ENCODE data around the gene LGALS4. TPM values are rescaled to one million over a fixed set of nuclear protein-coding genes. Genes with fewer than 3 reads are reported as not detected.

LGALS4 gene
- total and polyA plus RNA-seq, 9 of the 15 experiments (the other 6 are each of a cell fraction or from before 2014, with no cell fraction given) = 0.08 to 1.1 (median 0.30) TPM; not detected in 3

DNA sequence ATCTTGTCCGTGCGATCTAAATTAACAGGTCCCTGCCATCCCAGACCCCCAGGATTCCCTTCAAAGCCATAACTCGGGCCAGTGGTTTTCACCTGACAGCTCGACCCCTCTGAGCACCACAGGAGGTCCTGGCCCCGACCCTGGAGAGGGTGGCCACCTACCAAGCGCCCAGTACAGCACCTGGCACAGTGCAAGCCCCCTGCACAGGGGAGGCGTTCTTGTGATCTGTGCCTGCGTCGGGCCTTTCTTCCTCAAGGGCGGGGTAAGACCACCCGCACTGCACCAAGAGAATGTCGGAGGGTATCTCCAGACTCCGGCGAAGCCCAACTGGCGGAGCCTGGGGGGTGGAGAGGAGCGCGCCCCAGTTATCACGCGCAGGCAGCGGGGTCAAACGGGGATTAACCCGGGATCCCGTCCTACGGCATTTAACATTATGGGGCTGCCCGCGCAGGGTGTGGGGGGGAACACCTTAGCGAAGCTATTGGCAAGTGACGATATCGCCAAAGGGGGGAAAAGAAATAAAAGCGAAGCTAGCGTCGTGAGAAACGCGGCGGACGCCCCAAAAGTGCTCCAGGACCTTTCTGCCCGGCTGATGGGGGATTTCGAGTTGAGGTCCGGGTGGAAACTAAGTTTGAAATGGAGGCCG lies 38.4 kb upstream of the LGALS4 start (continued):
- TF ChIP-seq, protein P1, sequence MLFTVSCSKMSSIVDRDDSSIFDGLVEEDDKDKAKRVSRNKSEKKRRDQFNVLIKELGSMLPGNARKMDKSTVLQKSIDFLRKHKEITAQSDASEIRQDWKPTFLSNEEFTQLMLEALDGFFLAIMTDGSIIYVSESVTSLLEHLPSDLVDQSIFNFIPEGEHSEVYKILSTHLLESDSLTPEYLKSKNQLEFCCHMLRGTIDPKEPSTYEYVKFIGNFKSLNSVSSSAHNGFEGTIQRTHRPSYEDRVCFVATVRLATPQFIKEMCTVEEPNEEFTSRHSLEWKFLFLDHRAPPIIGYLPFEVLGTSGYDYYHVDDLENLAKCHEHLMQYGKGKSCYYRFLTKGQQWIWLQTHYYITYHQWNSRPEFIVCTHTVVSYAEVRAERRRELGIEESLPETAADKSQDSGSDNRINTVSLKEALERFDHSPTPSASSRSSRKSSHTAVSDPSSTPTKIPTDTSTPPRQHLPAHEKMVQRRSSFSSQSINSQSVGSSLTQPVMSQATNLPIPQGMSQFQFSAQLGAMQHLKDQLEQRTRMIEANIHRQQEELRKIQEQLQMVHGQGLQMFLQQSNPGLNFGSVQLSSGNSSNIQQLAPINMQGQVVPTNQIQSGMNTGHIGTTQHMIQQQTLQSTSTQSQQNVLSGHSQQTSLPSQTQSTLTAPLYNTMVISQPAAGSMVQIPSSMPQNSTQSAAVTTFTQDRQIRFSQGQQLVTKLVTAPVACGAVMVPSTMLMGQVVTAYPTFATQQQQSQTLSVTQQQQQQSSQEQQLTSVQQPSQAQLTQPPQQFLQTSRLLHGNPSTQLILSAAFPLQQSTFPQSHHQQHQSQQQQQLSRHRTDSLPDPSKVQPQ (CRISPR knock-in tag; IDR thresholded peaks at IDR 0.05; ENCODE audit: borderline replicate concordance) = no peak
- TF ChIP-seq BACH1 (tag; IDR thresholded peaks at IDR 0.05) (no peak), KLF1 (tag; IDR thresholded peaks at IDR 0.05) (no peak), TCF3 (CRISPR knock-in tag; IDR thresholded peaks at IDR 0.05) (peak; percentile 37), POLR2G (IDR thresholded peaks at IDR 0.05; ENCODE audit: low read depth, low read length) (peak; percentile 3; the same call in 1 of the 2 replicates), NFATC3 (IDR thresholded peaks at IDR 0.05) (no peak), PCBP1 (IDR thresholded peaks at IDR 0.05; ENCODE audit: low read depth, low read length, poor library complexity, severe bottlenecking) (peak; percentile 49), CHD1 (IDR thresholded peaks at IDR 0.05; ENCODE audit: low read length) (peak; percentile 17), HLTF (IDR thresholded peaks at IDR 0.05) (no peak), POLR2A (conservative IDR thresholded peaks at IDR 0.05) (peak; percentile 6; the same call in 1 of the 2 replicates), ZNF143 (CRISPR knock-in tag; IDR thresholded peaks at IDR 0.05) (no peak; the same call in 1 of the 2 replicates), KDM5B (IDR thresholded peaks at IDR 0.05; ENCODE audit: insufficient replicate concordance, low read depth, low read length) (peak; percentile 55), ZBTB8A (IDR thresholded peaks at IDR 0.05; ENCODE audit: partially characterized antibody) (no peak), HDAC1 (IDR thresholded peaks at IDR 0.05) (0 out of 4 replicates have a peak, but pooled peaks of 1 of the 2 experiments have one; percentile 20), CEBPB (tag; IDR thresholded peaks at IDR 0.05) (no peak), GTF2E2 (tag; IDR thresholded peaks at IDR 0.05) (peak; percentile 10), MTA3 (IDR thresholded peaks at IDR 0.05; ENCODE audit: borderline replicate concordance) (peak; percentile 7), FOXK1 (CRISPR knock-in tag; IDR thresholded peaks at IDR 0.05; ENCODE audit: borderline replicate concordance) (peak; percentile 76; the same call in 1 of the 2 replicates)
- TF ChIP-seq, protein P2, sequence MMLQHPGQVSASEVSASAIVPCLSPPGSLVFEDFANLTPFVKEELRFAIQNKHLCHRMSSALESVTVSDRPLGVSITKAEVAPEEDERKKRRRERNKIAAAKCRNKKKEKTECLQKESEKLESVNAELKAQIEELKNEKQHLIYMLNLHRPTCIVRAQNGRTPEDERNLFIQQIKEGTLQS (IDR thresholded peaks at IDR 0.05) = no peak
- TF ChIP-seq, protein P2 (CRISPR knock-in tag; conservative IDR thresholded peaks at IDR 0.05) = 0 out of 2 replicates have a peak, but pooled peaks have one; percentile 3
- TF ChIP-seq, protein P3, sequence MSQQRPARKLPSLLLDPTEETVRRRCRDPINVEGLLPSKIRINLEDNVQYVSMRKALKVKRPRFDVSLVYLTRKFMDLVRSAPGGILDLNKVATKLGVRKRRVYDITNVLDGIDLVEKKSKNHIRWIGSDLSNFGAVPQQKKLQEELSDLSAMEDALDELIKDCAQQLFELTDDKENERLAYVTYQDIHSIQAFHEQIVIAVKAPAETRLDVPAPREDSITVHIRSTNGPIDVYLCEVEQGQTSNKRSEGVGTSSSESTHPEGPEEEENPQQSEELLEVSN (IDR thresholded peaks at IDR 0.05; ENCODE audit: borderline replicate concordance in 1 of 2, extremely low read depth in 1 of 2, insufficient read depth in 1 of 2, insufficient read length in 1 of 2, low read depth in 1 of 2, low read length in 1 of 2, poor library complexity in 1 of 2, severe bottlenecking in 1 of 2) = peak in 1 of 2 experiments; percentile 59
- TF ChIP-seq, protein P4, sequence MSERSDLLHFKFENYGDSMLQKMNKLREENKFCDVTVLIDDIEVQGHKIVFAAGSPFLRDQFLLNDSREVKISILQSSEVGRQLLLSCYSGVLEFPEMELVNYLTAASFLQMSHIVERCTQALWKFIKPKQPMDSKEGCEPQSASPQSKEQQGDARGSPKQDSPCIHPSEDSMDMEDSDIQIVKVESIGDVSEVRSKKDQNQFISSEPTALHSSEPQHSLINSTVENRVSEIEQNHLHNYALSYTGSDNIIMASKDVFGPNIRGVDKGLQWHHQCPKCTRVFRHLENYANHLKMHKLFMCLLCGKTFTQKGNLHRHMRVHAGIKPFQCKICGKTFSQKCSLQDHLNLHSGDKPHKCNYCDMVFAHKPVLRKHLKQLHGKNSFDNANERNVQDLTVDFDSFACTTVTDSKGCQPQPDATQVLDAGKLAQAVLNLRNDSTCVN (CRISPR knock-in tag; IDR thresholded peaks at IDR 0.05) = 0 out of 2 replicates have a peak, but pooled peaks have one; percentile 36
